SHP77 treated with DMSO at 0.1 percent for 48 hours (cell line): ENCODE results near the gene GRXCR2.
"Not testable (repeated sequence)": the region's sequence is repeated elsewhere in the genome, so short reads cannot be mapped to it uniquely, and the experiment has no call there.

Experiments
- DNase-seq: peaks from one replicate; lab custom pipeline; 2025; lab: John Stamatoyannopoulos, UW

The GRXCR2 gene

GRCh38 chr5:145872914-145873313 is at the start of gene GRXCR2:
TSS of gene GRXCR2 (minus strand) at chr5:145873014. CDS start at chr5:145872968, 46 bp downstream.
- DNase-seq = no peak

GRCh38 chr5:145922059-145922458 is 49.2 kb upstream of the GRXCR2 start:
- no peak for DNase-seq

- DNase-seq = no peak
These were observed 48.4 kb upstream of the GRXCR2 start for GRCh38 chr5:145921211-145921610.

GRCh38 chr5:145920542-145921210 is 47.9 kb upstream of the GRXCR2 start:
- DNase-seq = no peak

GRCh38 chr5:145919413-145919812 is 46.6 kb upstream of the GRXCR2 start:
- no peak for DNase-seq

- no peak for DNase-seq
These were observed 45.6 kb upstream of the GRXCR2 start for GRCh38 chr5:145918397-145918796.

- no peak for DNase-seq
These were observed 44.5 kb upstream of the GRXCR2 start for GRCh38 chr5:145917288-145917687.

GRCh38 chr5:145915970-145916638 is 43.3 kb upstream of the GRXCR2 start:
- no peak for DNase-seq

- no peak for DNase-seq
These were observed 40.9 kb upstream of the GRXCR2 start for GRCh38 chr5:145913701-145914100.

GRCh38 chr5:145912594-145912993 is 39.8 kb upstream of the GRXCR2 start:
- DNase-seq = no peak

- no peak for DNase-seq
These were observed 39.2 kb upstream of the GRXCR2 start for GRCh38 chr5:145912019-145912418.

GRCh38 chr5:145911164-145911563 is 38.4 kb upstream of the GRXCR2 start:
- DNase-seq = no peak

GRCh38 chr5:145908206-145908960 is 35.6 kb upstream of the GRXCR2 start:
- DNase-seq = no peak

GRCh38 chr5:145906401-145906800 is 33.6 kb upstream of the GRXCR2 start:
- DNase-seq = no peak

GRCh38 chr5:145904743-145905142 is 31.9 kb upstream of the GRXCR2 start:
- DNase-seq = no peak

GRCh38 chr5:145903867-145904266 is 31.1 kb upstream of the GRXCR2 start:
- no peak for DNase-seq

GRCh38 chr5:145903113-145903512 is 30.3 kb upstream of the GRXCR2 start:
- no peak for DNase-seq

- DNase-seq = no peak
These were observed 29.6 kb upstream of the GRXCR2 start for GRCh38 chr5:145902421-145902820.

- DNase-seq = no peak
These were observed 25.4 kb upstream of the GRXCR2 start for GRCh38 chr5:145898171-145898570.

- DNase-seq = not testable (repeated sequence)
These were observed 18.6 kb upstream of the GRXCR2 start for GRCh38 chr5:145891378-145891777.

- no peak for DNase-seq
These were observed 16.8 kb upstream of the GRXCR2 start for GRCh38 chr5:145889611-145890010.

- DNase-seq = peak; percentile 5
These were observed 15.3 kb upstream of the GRXCR2 start for GRCh38 chr5:145887976-145888574.

GRCh38 chr5:145887217-145887616 is 14.4 kb upstream of the GRXCR2 start:
- no peak for DNase-seq
